Loucy (cell line): Measurements from ENCODE around the gene KRT79.

Experiments
- H2AFZ ChIP-seq: fragments of 200-600 bp; sonication (generic); 2 replicates; pipeline ENCODE4 v1.6.0; 2016; ENCODE audit warnings: antibody characterized with exemption, mild to moderate bottlenecking, low read length, moderate library complexity
- H3F3A ChIP-seq: fragments of 200-600 bp; 2 replicates; pipeline ENCODE4 v1.6.0; 2016; ENCODE audit warnings: antibody characterized with exemption, low read depth, mild to moderate bottlenecking
- H3K27me3 ChIP-seq: fragments of 200-600 bp; sonication (generic); 2 replicates; pipeline ENCODE4 v1.6.1; 2014; ENCODE audit warnings: low read length, mild to moderate bottlenecking; ENCODE audit not compliant: insufficient read depth, poor library complexity, severe bottlenecking
- H3K36me3 ChIP-seq: fragments of 200-600 bp; sonication (generic); 2 replicates; pipeline ENCODE4 v1.6.1; 2016; ENCODE audit warnings: low read length; ENCODE audit not compliant: insufficient read depth
- H3K4me1 ChIP-seq: fragments of 200-600 bp; sonication (generic); 2 replicates; pipeline ENCODE4 v1.5.1; 2014; ENCODE audit warnings: low read length, mild to moderate bottlenecking; ENCODE audit not compliant: insufficient read depth, poor library complexity, severe bottlenecking
- H3K4me2 ChIP-seq: fragments of 200-600 bp; sonication (generic); 2 replicates; pipeline ENCODE4 v1.6.0; 2014; ENCODE audit warnings: antibody characterized with exemption, low read length, low read depth, mild to moderate bottlenecking; ENCODE audit not compliant: poor library complexity, severe bottlenecking
- H3K4me3 ChIP-seq: fragments of 200-600 bp; sonication (generic); 2 replicates; pipeline ENCODE4 v1.5.1; 2014; ENCODE audit warnings: low read length, mild to moderate bottlenecking, mixed read lengths; ENCODE audit not compliant: poor library complexity, severe bottlenecking
- H3K79me2 ChIP-seq: fragments of 200-600 bp; sonication (generic); 2 replicates; pipeline ENCODE4 v1.6.1; 2014; ENCODE audit warnings: low read length; ENCODE audit not compliant: insufficient read depth
- H3K9ac ChIP-seq: fragments of 200-600 bp; sonication (generic); 2 replicates; pipeline ENCODE4 v1.6.0; 2014; ENCODE audit warnings: mild to moderate bottlenecking, low read depth, low read length, moderate library complexity; ENCODE audit not compliant: poor library complexity, severe bottlenecking
- H3K9me2 ChIP-seq: fragments of 200-600 bp; sonication (generic); replicated peaks from 2 replicates; pipeline ENCODE4 v1.6.1; 2016; ENCODE audit warnings: low read depth, low read length, mixed read lengths
- H3K9me3 ChIP-seq: fragments of 200-600 bp; sonication (generic); 2 replicates; pipeline ENCODE4 v1.6.1; 2014; ENCODE audit warnings: mild to moderate bottlenecking, antibody characterized with exemption, low read length, low read depth; ENCODE audit not compliant: insufficient read depth
- H4K20me1 ChIP-seq: fragments of 200-600 bp; sonication (generic); 2 replicates; pipeline ENCODE4 v1.6.0; 2014; ENCODE audit warnings: antibody characterized with exemption, low read length, mild to moderate bottlenecking; ENCODE audit not compliant: insufficient read depth, poor library complexity, severe bottlenecking
- CTCF ChIP-seq: fragments of 200-600 bp; sonication (generic); conservative IDR thresholded peaks from 2 replicates; pipeline ENCODE4 v1.5.1; 2014; ENCODE audit warnings: mild to moderate bottlenecking, antibody characterized with exemption, low read length
- EZH2phosphoT487 ChIP-seq: fragments of 200-600 bp; IDR thresholded peaks from 2 replicates; pipeline ENCODE4 v1.6.1; 2018; ENCODE audit warnings: antibody characterized with exemption, mild to moderate bottlenecking, moderate library complexity, borderline replicate concordance

KRT79 gene

GRCh38 chr12:52817003-52817698 is 17.0 kb downstream of the KRT79 start:
- Histone ChIP-seq H3K4me3 (no peak overlapping the region), H3K9me3 (no peaks in the 10 kb centered on the region), H3F3A (no peaks in the 10 kb centered on the region), H3K79me2 (no peaks in the 10 kb centered on the region), H3K36me3 (no peaks in the 10 kb centered on the region), H2AFZ (no peak overlapping the region), H3K4me1 (no peaks in the 10 kb centered on the region), H3K9ac (no peak overlapping the region), H3K4me2 (no peak overlapping the region), H3K27me3 (no peaks in the 10 kb centered on the region), H3K9me2 (no peaks in the 10 kb centered on the region), H4K20me1 (no peaks in the 10 kb centered on the region)
- TF ChIP-seq EZH2phosphoT487 (no peak), CTCF (no peak)

- H3K79me2 ChIP-seq, result no peaks in the 10 kb centered on the region
- H3K36me3 ChIP-seq, result no peaks in the 10 kb centered on the region
- no peak for TF ChIP-seq CTCF
- TF ChIP-seq EZH2phosphoT487, result no peak
- no peaks in the 10 kb centered on the region for H3F3A ChIP-seq
- H3K27me3 ChIP-seq, result no peaks in the 10 kb centered on the region
- no peak overlapping the region for H3K4me2 ChIP-seq
- no peaks in the 10 kb centered on the region for H3K4me1 ChIP-seq
- no peaks in the 10 kb centered on the region for H4K20me1 ChIP-seq
- H2AFZ ChIP-seq, result no peak overlapping the region
- H3K9me2 ChIP-seq, result no peaks in the 10 kb centered on the region
- no peaks in the 10 kb centered on the region for H3K9me3 ChIP-seq
- no peak overlapping the region for H3K9ac ChIP-seq
- no peak overlapping the region for H3K4me3 ChIP-seq
Observed at GRCh38 chr12:52815676-52816588, 18.2 kb downstream of the KRT79 start.

GRCh38 chr12:52815161-52815560 is 18.9 kb downstream of the KRT79 start:
- H4K20me1 ChIP-seq, result no peaks in the 10 kb centered on the region
- no peaks in the 10 kb centered on the region for H3K79me2 ChIP-seq
- no peaks in the 10 kb centered on the region for H3K4me1 ChIP-seq
- no peaks in the 10 kb centered on the region for H3K9me2 ChIP-seq
- no peaks in the 10 kb centered on the region for H3F3A ChIP-seq
- no peaks in the 10 kb centered on the region for H3K36me3 ChIP-seq
- H3K4me2 ChIP-seq, result no peak overlapping the region
- H2AFZ ChIP-seq, result no peak overlapping the region
- H3K9me3 ChIP-seq, result no peaks in the 10 kb centered on the region
- TF ChIP-seq EZH2phosphoT487, result no peak
- TF ChIP-seq CTCF, result no peak
- H3K27me3 ChIP-seq, result no peaks in the 10 kb centered on the region
- no peak overlapping the region for H3K4me3 ChIP-seq
- no peak overlapping the region for H3K9ac ChIP-seq
